AG04449 (cell line): Measurements from ENCODE around the gene COL6A3.

ENCODE experiments used
- CTCF ChIA-PET: fragments of 350-600 bp; formaldehyde crosslinking; extraction: SDS; loops from one replicate; lab custom pipeline; 2021; ENCODE audit warnings: antibody characterized with exemption; lab: Yijun Ruan, JAX
- POLR2A ChIA-PET: fragments of 400-600, 350-600 bp; formaldehyde crosslinking; extraction: SDS; loops from one replicate; lab custom pipeline; 2020; ENCODE audit warnings: antibody characterized with exemption, inconsistent platforms; lab: Yijun Ruan, JAX
- DNase-seq: peaks from one replicate; pipeline ENCODE4 v3.0.0-alpha.2; 2010; ENCODE audit warnings: low read depth, low spot score
- H3K4me3 ChIP-seq: 2 replicates; pipeline ENCODE4 v1.5.1; 2011; ENCODE audit warnings: low read depth, mild to moderate bottlenecking, control low read depth, low read length
- TF ChIP-seq, protein P1 (sequence below): IDR thresholded peaks from one replicate; pipeline ENCODE4 v1.5.1; 2011; ENCODE audit warnings: mild to moderate bottlenecking, moderate library complexity, low read length, control low read depth, inconsistent platforms; ENCODE audit not compliant: insufficient read depth; ENCODE audit errors: missing control alignments

COL6A3 gene

DNA sequence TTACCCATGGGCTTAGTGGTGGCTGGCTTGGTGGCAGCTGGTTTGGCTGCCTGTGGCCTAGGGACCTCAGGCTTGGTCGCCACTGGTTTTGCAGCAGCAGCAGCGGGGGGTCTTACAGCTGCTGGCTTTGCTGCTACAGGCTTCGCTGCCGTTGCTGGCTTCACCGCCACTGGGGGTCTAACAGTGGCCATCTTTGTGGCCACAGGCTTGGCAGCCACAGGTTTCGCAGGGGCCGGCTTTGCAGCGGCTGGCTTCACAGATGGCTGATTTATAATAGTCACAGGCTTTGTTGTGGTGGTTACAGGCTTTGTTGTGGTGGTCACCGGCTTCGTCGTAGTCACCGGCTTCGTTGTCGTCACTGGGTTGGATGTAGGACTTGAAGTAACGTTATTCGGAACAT, 77.8 kb downstream of the COL6A3 start:
- no peak for DNase-seq
- H3K4me3 ChIP-seq, result no peak overlapping the region
- ChIA-PET POLR2A (no interaction called here), CTCF (interaction anchor here (0.8 to 2.8 kb wide), 4 partner anchors 10 to 180 kb away, joined by 3 to 23 read pairs (median 6); no protein-coding TSS in a partner anchor)
- TF ChIP-seq, protein P1, sequence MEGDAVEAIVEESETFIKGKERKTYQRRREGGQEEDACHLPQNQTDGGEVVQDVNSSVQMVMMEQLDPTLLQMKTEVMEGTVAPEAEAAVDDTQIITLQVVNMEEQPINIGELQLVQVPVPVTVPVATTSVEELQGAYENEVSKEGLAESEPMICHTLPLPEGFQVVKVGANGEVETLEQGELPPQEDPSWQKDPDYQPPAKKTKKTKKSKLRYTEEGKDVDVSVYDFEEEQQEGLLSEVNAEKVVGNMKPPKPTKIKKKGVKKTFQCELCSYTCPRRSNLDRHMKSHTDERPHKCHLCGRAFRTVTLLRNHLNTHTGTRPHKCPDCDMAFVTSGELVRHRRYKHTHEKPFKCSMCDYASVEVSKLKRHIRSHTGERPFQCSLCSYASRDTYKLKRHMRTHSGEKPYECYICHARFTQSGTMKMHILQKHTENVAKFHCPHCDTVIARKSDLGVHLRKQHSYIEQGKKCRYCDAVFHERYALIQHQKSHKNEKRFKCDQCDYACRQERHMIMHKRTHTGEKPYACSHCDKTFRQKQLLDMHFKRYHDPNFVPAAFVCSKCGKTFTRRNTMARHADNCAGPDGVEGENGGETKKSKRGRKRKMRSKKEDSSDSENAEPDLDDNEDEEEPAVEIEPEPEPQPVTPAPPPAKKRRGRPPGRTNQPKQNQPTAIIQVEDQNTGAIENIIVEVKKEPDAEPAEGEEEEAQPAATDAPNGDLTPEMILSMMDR, result no peak

DNA sequence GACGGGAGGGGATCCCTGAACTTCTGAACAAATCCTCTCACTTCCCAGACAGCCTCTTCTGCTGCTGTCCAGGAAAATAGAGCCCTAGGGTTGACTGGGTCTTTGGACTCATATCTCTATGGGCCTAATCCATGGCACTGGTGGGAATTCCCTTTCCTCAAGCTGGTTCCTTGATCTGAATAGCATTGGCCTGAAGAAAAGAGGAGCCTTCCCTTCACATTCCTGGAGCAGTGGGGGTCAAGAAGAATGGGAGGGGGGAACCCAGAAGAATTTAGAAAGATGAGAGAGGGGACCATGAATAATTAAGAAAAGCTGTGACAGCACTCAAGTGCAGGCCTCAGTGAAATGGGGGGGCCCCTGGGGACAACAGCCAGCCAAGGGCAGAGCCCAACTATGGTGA, 80.2 kb downstream of the COL6A3 start:
- no peak overlapping the region for H3K4me3 ChIP-seq
- ChIA-PET POLR2A (no interaction called here), CTCF (interaction anchor here (1.3 to 3.5 kb wide), 2 partner anchors 168 to 180 kb away, joined by 7 to 16 read pairs; no protein-coding TSS in a partner anchor)
- TF ChIP-seq, protein P1, result no peak
- no peak for DNase-seq

DNA sequence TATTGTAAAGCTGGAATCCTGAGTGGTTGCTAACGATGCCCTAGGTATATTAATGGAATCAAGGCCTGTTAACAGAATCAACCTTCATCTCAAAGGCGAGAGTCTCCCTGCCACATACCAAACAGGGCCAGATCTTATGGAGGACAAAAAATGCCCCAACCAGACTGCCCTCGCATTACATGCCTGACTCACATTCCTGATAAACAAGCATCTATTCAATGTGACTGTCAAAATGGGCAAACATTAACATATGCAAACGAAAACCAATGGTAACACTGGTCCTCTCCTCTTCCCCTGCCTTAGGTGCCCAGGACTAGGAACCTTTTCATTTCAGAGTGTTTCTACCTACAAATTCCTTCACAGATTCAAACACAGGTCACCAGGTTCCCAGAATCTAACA, 83.4 kb downstream of the COL6A3 start:
- H3K4me3 ChIP-seq, result no peak overlapping the region
- CTCF ChIA-PET, result interaction anchor here (0.8 to 1.8 kb wide), 2 partner anchors 177 to 241 kb away, joined by 4 to 7 read pairs; no protein-coding TSS in a partner anchor
- POLR2A ChIA-PET, result no interaction called here
- no peak for DNase-seq
- TF ChIP-seq, protein P1, result no peak

DNA sequence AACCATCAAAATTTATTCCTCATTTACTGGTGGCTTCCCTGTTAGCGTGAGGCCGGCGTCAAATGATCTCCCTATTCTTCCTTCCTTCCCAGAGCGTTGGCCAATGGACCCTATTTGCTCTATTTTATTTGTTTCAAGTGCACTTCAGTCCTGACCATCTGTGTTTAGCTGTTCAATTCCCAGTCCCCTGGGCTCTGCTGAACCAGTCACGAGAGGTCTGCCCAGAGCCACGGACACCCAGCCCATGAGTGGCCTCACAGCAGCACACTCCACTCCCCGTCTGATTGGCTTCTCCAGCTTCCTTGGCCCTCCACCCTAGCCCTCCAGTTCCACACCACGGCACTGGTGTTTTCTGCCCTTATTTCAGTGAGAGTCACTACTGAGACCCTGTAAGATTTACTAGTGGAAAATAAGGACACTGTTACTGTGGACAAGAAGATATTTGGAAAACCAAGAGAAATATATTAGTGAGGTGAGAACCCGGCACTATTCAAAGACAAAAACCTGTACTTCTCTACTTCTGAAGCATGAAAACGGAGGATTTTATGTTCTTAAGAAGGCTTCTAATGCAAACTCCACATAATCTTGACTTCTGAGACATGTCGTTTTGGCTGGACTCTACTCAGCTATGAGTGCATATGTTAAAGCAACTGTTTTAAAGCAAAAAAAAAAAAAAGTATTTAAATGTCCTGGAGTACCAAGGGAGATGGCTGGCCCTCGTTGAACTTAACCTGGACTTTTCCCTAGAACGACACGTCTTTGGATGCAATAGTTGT, 86.6 kb downstream of the COL6A3 start:
- TF ChIP-seq, protein P1, result no peak
- DNase-seq, result no peak
- ChIA-PET POLR2A (no interaction called here), CTCF (interaction anchor here (0.8 to 1.4 kb wide), 2 partner anchors 12 to 162 kb away, joined by 4 to 5 read pairs; no protein-coding TSS in a partner anchor)
- no peak overlapping the region for H3K4me3 ChIP-seq

DNA sequence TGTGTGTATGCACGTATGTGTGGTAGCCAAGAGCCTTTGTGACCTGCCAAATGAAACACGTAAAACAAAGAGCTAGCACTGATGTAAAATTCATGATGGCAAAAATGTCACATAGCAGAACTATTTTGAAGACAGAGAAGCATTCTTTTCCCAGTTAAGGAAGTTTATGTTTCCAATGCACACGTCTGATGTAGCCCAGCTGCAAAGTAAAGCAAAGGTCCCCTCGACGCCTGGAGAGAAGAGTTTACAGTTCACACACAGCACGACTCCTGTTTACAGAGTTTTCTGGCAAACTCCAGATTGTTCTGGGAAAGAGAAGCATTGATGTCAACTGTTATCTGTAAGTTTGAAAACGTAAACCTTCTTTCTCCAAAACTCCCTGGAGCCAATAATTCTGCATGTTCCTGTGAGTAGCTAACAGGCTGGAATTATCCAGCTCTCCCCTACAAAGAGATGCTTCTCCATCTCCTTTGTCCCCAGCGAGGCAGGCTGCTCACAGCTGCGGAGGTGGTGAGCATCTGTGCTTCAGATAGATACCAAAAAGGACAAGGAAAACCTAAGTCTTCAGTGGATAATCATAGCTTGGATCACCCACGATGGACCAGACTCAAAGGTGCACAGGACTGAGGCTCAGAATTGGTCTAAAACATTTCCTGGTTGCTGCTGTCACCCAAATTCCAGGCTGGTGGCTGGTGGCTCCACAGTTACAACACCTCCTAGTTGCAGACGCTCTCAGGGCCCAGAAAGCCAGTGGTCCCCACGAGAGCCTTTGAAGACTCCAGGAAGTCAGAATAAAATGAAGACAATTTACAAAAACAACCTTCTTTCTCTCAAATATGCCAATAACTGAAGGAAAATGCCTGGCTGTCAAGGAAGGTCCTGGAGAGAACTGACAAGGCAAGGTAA, 87.4 kb downstream of the COL6A3 start:
- POLR2A ChIA-PET, result no interaction called here
- TF ChIP-seq, protein P1, result no peak
- no peak for DNase-seq
- no peak overlapping the region for H3K4me3 ChIP-seq
- CTCF ChIA-PET, result interaction anchor here (1.2 to 1.4 kb wide), 2 partner anchors 11 to 161 kb away, joined by 5 to 11 read pairs; no protein-coding TSS in a partner anchor
